ENCODE data around the gene ARMC10. TPM values are rescaled to one million over a fixed set of nuclear protein-coding genes. Genes with fewer than 3 reads are reported as not detected.
"Not testable (repeated sequence)": the region's sequence is repeated elsewhere in the genome, so short reads cannot be mapped to it uniquely, and the experiment has no call there.

Gene ARMC10
- total RNA-seq, 1 donor from 2014 or later, result 27.5 TPM

- peaks cover 7% of the 10 kb centered on the region for H3K36me3 Mint-ChIP-seq (ENCODE audit: low read depth, unreplicated experiment)
- H3K4me3 Mint-ChIP-seq (ENCODE audit: unreplicated experiment), result no peak overlapping the region
- FAIRE-seq, result no peak
Measured at GRCh38 chr7:103077318-103077717, 2.4 kb downstream of the ARMC10 start.

GRCh38 chr7:103078226-103078625, 3.3 kb downstream of the ARMC10 start:
- H3K27ac Mint-ChIP-seq (ENCODE audit: unreplicated experiment); DNase-seq (ENCODE audit: low read depth); H3K36me3 ChIP-seq (ENCODE audit: insufficient read depth, low read length); H3K27ac ChIP-seq (ENCODE audit: low read depth, low read length); H3K36me3 Mint-ChIP-seq (ENCODE audit: low read depth, unreplicated experiment); H3K4me3 ChIP-seq (ENCODE audit: insufficient read depth, low read depth, low read length); H3K9me3 Mint-ChIP-seq (ENCODE audit: unreplicated experiment); H4K20me1 ChIP-seq (ENCODE audit: insufficient read depth, low read length); H3K4me2 ChIP-seq (ENCODE audit: low read length); H3K27me3 ChIP-seq (ENCODE audit: insufficient read depth, low read length); H3K4me1 Mint-ChIP-seq (ENCODE audit: low read depth, unreplicated experiment); FAIRE-seq; H3K27me3 Mint-ChIP-seq (ENCODE audit: low read depth, unreplicated experiment); H3K9me3 ChIP-seq (ENCODE audit: insufficient read depth, low read depth, low read length); H2AFZ ChIP-seq (ENCODE audit: low read depth, low read length); H3K4me1 ChIP-seq (ENCODE audit: insufficient read depth, low read length); H3K4me3 Mint-ChIP-seq (ENCODE audit: unreplicated experiment); H3K9ac ChIP-seq (ENCODE audit: low read length): not testable (repeated sequence)
- peaks cover 74% of the 10 kb centered on the region for H3K79me2 ChIP-seq (ENCODE audit: insufficient read depth, low read length)

More at GRCh38 chr7:103077318-103077717, 2.4 kb downstream of the ARMC10 start:
- Mint-ChIP-seq H3K27me3 (ENCODE audit: low read depth, unreplicated experiment) (no peaks in the 10 kb centered on the region), H3K9me3 (ENCODE audit: unreplicated experiment) (no peaks in the 10 kb centered on the region), H3K4me1 (ENCODE audit: low read depth, unreplicated experiment) (peaks cover 3% of the 10 kb centered on the region), H3K27ac (ENCODE audit: unreplicated experiment) (no peak overlapping the region)
- H4K20me1 ChIP-seq (ENCODE audit: insufficient read depth, low read length), result peaks cover 6% of the 10 kb centered on the region
- no peaks in the 10 kb centered on the region for H3K9me3 ChIP-seq (ENCODE audit: insufficient read depth, low read depth, low read length)
- TF ChIP-seq EZH2 (IDR thresholded peaks at IDR 0.05; ENCODE audit: insufficient read depth, low read length), result no peak
- TF ChIP-seq CTCF (IDR thresholded peaks at IDR 0.05; ENCODE audit: insufficient read depth, low read depth, low read length), result no peak
- no peak overlapping the region for H3K4me2 ChIP-seq (ENCODE audit: low read length)
- no peak for DNase-seq (ENCODE audit: low read depth)
- H3K4me3 ChIP-seq (ENCODE audit: insufficient read depth, low read depth, low read length), result no peak overlapping the region
- H3K27me3 ChIP-seq (ENCODE audit: insufficient read depth, low read length), result no peaks in the 10 kb centered on the region
- no peak overlapping the region for H3K9ac ChIP-seq (ENCODE audit: low read length)
- peaks cover 65% of the 10 kb centered on the region for H3K79me2 ChIP-seq (ENCODE audit: insufficient read depth, low read length)
- H3K27ac ChIP-seq (ENCODE audit: low read depth, low read length), result no peak overlapping the region
- H2AFZ ChIP-seq (ENCODE audit: low read depth, low read length), result no peak overlapping the region
- no peaks in the 10 kb centered on the region for H3K36me3 ChIP-seq (ENCODE audit: insufficient read depth, low read length)
- peaks cover 9% of the 10 kb centered on the region for H3K4me1 ChIP-seq (ENCODE audit: insufficient read depth, low read length)

GRCh38 chr7:103079836-103080235, 4.9 kb downstream of the ARMC10 start:
- no peak overlapping the region for H3K4me3 ChIP-seq (ENCODE audit: insufficient read depth, low read depth, low read length)
- H3K36me3 ChIP-seq (ENCODE audit: insufficient read depth, low read length), result peaks cover 11% of the 10 kb centered on the region
- FAIRE-seq (no peak), DNase-seq (ENCODE audit: low read depth) (peak; percentile 41)
- no peak overlapping the region for H3K4me2 ChIP-seq (ENCODE audit: low read length)
- H3K79me2 ChIP-seq (ENCODE audit: insufficient read depth, low read length), result peaks cover 76% of the 10 kb centered on the region
- no peaks in the 10 kb centered on the region for H3K9me3 ChIP-seq (ENCODE audit: insufficient read depth, low read depth, low read length)
- no peak overlapping the region for H3K27ac ChIP-seq (ENCODE audit: low read depth, low read length)
- no peak overlapping the region for H2AFZ ChIP-seq (ENCODE audit: low read depth, low read length)
- H3K36me3 Mint-ChIP-seq (ENCODE audit: low read depth, unreplicated experiment), result peaks cover 7% of the 10 kb centered on the region
- H4K20me1 ChIP-seq (ENCODE audit: insufficient read depth, low read length), result peaks cover 6% of the 10 kb centered on the region
- no peaks in the 10 kb centered on the region for H3K4me1 Mint-ChIP-seq (ENCODE audit: low read depth, unreplicated experiment)
- no peaks in the 10 kb centered on the region for H3K27me3 ChIP-seq (ENCODE audit: insufficient read depth, low read length)
- no peak overlapping the region for H3K4me3 Mint-ChIP-seq (ENCODE audit: unreplicated experiment)
- no peaks in the 10 kb centered on the region for H3K27me3 Mint-ChIP-seq (ENCODE audit: low read depth, unreplicated experiment)
- H3K9ac ChIP-seq (ENCODE audit: low read length), result no peak overlapping the region
- H3K27ac Mint-ChIP-seq (ENCODE audit: unreplicated experiment), result no peak overlapping the region
- TF ChIP-seq EZH2 (IDR thresholded peaks at IDR 0.05; ENCODE audit: insufficient read depth, low read length), result no peak
- no peak for TF ChIP-seq CTCF (IDR thresholded peaks at IDR 0.05; ENCODE audit: insufficient read depth, low read depth, low read length)
- no peaks in the 10 kb centered on the region for H3K9me3 Mint-ChIP-seq (ENCODE audit: unreplicated experiment)
- no peaks in the 10 kb centered on the region for H3K4me1 ChIP-seq (ENCODE audit: insufficient read depth, low read length)

Measured in astrocyte (in vitro differentiated cells and primary cell).